GM12874 (cell line): ENCODE results near the gene FRMPD1.

ENCODE experiments used
- CTCF ChIP-seq: IDR thresholded peaks from 2 replicates; pipeline ENCODE4 v1.5.1; 2011; ENCODE audit warnings: low read depth, mild to moderate bottlenecking, control low read depth, low read length, moderate library complexity; ENCODE audit not compliant: insufficient read depth

Gene FRMPD1

GRCh38 chr9:37636511-37637448, 14.0 kb upstream of the FRMPD1 start:
- no peak for TF ChIP-seq CTCF

GRCh38 chr9:37639109-37639762, 11.5 kb upstream of the FRMPD1 start:
- no peak for TF ChIP-seq CTCF

GRCh38 chr9:37639841-37640240, 10.9 kb upstream of the FRMPD1 start:
- no peak for TF ChIP-seq CTCF

GRCh38 chr9:37640246-37640645, 10.5 kb upstream of the FRMPD1 start:
- TF ChIP-seq CTCF = no peak

GRCh38 chr9:37641331-37641730, 9.4 kb upstream of the FRMPD1 start:
- no peak for TF ChIP-seq CTCF

GRCh38 chr9:37643214-37643613, 7.5 kb upstream of the FRMPD1 start:
- TF ChIP-seq CTCF = no peak

- TF ChIP-seq CTCF = no peak
Measured at GRCh38 chr9:37645903-37646506, 4.7 kb upstream of the FRMPD1 start.
